Activated naive CD4-positive, alpha-beta T cell (primary cell): ENCODE measurements around the gene G3BP2.
"Not testable (repeated sequence)": the region's sequence is repeated elsewhere in the genome, so short reads cannot be mapped to it uniquely, and the experiment has no call there.

Experiments
- DNase-seq, 4 experiments: peaks; one replicate each; lab custom pipeline; 2025; lab: John Stamatoyannopoulos, UW

Gene G3BP2

GRCh38 chr4:75673027-75673958 lies at the start of gene G3BP2:
Gene G3BP2, minus strand, starts transcription at chr4:75673411. Its CDS starts 11,386 bp downstream, at chr4:75662025.
- peak; percentile 81 to 96 (median 90) for DNase-seq

GRCh38 chr4:75722417-75722816 lies 49.2 kb upstream of the G3BP2 start:
- no peak for DNase-seq

GRCh38 chr4:75718529-75718928 lies 45.3 kb upstream of the G3BP2 start:
- DNase-seq: no peak

GRCh38 chr4:75717408-75717807 lies 44.2 kb upstream of the G3BP2 start:
- DNase-seq: no peak

- not testable (repeated sequence) for DNase-seq
Observed at GRCh38 chr4:75716054-75716453, 42.8 kb upstream of the G3BP2 start.

GRCh38 chr4:75715105-75715799 lies 42.0 kb upstream of the G3BP2 start:
- DNase-seq: no peak

- no peak for DNase-seq
Observed at GRCh38 chr4:75714704-75715103, 41.5 kb upstream of the G3BP2 start.

GRCh38 chr4:75714011-75714410 lies 40.8 kb upstream of the G3BP2 start:
- no peak for DNase-seq

- DNase-seq: no peak
Observed at GRCh38 chr4:75710246-75710645, 37.0 kb upstream of the G3BP2 start.

- no peak for DNase-seq
Observed at GRCh38 chr4:75708218-75708691, 35.0 kb upstream of the G3BP2 start.

GRCh38 chr4:75705198-75705977 lies 32.2 kb upstream of the G3BP2 start:
- no peak for DNase-seq

GRCh38 chr4:75702919-75703411 lies 29.8 kb upstream of the G3BP2 start:
- DNase-seq: no peak

GRCh38 chr4:75699299-75699698 lies 26.1 kb upstream of the G3BP2 start:
- DNase-seq: no peak

GRCh38 chr4:75698963-75699228 lies 25.7 kb upstream of the G3BP2 start:
- DNase-seq: no peak

- DNase-seq: no peak
Observed at GRCh38 chr4:75698162-75698962, 25.2 kb upstream of the G3BP2 start.

GRCh38 chr4:75696581-75696980 lies 23.4 kb upstream of the G3BP2 start:
- DNase-seq: no peak

- DNase-seq: no peak
Observed at GRCh38 chr4:75696071-75696470, 22.9 kb upstream of the G3BP2 start.

GRCh38 chr4:75692066-75692465 lies 18.9 kb upstream of the G3BP2 start:
- DNase-seq: not testable (repeated sequence)

- DNase-seq: not testable (repeated sequence)
Observed at GRCh38 chr4:75687125-75687524, 13.9 kb upstream of the G3BP2 start.

- no peak for DNase-seq
Observed at GRCh38 chr4:75686346-75686745, 13.1 kb upstream of the G3BP2 start.

- DNase-seq: no peak
Observed at GRCh38 chr4:75685546-75686189, 12.5 kb upstream of the G3BP2 start.
